ENCODE data around the gene VWF. TPM values are rescaled to one million over a fixed set of nuclear protein-coding genes. Genes with fewer than 3 reads are reported as not detected.

VWF gene
- total RNA-seq, 1 donor from 2014 or later = 468 TPM

DNA sequence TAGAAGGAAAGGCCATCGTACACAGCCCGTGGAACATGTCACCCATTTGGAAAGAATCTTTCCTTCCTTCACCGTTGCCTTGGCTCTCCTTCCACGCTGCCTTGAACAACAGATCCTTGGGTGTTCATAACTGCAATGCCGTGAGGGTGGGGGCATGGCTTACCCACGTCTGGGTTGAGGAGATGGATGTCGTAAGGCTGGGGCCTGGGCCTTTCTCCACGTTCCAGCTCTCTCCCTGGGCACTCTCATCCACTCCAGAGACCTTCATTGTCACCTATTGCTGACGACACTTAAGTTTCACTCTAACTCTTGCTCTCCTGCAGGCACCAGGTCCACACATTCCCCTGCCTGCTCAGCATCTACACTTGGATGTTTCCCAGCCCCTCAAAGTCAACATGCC lies 198.8 kb downstream of the VWF start:
- intact Hi-C loops (cut with DNase I) = no loop called here
- Histone ChIP-seq H3K27me3 (ENCODE audit: low read depth) (no peaks in the 10 kb centered on the region), H3K4me3 (no peak overlapping the region), H3K36me3 (no peaks in the 10 kb centered on the region), H3K4me1 (no peaks in the 10 kb centered on the region), H3K9me3 (no peaks in the 10 kb centered on the region), H3K27ac (no peak overlapping the region)
- ATAC-seq (peak in 1 of 2 donors; percentile 9), DNase-seq (no peak)
- TF ChIP-seq, protein P1, sequence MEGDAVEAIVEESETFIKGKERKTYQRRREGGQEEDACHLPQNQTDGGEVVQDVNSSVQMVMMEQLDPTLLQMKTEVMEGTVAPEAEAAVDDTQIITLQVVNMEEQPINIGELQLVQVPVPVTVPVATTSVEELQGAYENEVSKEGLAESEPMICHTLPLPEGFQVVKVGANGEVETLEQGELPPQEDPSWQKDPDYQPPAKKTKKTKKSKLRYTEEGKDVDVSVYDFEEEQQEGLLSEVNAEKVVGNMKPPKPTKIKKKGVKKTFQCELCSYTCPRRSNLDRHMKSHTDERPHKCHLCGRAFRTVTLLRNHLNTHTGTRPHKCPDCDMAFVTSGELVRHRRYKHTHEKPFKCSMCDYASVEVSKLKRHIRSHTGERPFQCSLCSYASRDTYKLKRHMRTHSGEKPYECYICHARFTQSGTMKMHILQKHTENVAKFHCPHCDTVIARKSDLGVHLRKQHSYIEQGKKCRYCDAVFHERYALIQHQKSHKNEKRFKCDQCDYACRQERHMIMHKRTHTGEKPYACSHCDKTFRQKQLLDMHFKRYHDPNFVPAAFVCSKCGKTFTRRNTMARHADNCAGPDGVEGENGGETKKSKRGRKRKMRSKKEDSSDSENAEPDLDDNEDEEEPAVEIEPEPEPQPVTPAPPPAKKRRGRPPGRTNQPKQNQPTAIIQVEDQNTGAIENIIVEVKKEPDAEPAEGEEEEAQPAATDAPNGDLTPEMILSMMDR (IDR thresholded peaks at IDR 0.05) = no peak

DNA sequence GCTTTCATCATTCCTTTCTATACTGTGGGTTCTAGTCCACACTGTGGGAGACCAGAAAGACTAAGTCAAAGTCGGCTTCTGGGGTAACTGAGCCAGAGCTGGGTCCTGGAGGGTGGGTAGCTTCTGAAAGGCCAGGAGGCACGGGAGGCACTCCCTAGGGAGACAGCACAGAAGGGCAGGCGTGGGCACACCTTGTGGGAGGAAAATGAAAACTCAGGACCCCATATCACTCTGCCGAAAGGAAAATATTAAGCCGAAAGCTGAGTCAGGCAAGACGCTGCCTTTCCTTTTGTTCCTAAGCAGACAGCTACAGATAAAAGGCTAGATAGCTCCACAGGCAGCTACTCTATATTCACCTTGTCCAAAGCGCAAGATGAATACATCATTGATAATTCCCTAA lies 200.1 kb downstream of the VWF start:
- no peak for ATAC-seq
- Histone ChIP-seq H3K36me3 (no peaks in the 10 kb centered on the region), H3K27ac (no peak overlapping the region), H3K4me1 (no peaks in the 10 kb centered on the region), H3K27me3 (ENCODE audit: low read depth) (no peaks in the 10 kb centered on the region), H3K4me3 (no peak overlapping the region), H3K9me3 (no peaks in the 10 kb centered on the region)
- intact Hi-C loops (cut with DNase I) = no loop called here
- TF ChIP-seq, protein P1 (IDR thresholded peaks at IDR 0.05) = no peak
- no peak for DNase-seq

DNA sequence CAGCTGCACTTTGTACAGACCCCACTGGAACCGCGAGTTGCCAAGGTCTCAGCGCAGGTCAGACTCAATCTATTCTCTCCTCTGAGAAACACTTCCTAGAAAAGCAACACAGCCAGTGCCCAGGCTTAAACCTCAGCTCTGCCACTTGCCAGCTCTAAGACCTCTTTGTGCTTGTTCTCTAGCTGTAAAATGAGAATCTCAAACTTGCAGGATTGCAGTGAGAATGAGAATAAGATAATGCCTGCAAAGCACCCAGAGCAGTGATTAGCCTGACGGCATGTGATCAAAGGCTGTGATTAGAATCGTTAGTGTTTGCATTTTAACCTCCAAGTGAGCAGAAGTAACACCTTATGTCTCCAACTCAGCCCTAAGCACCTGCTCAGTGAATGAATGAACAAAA lies 200.7 kb downstream of the VWF start:
- intact Hi-C loops (cut with DNase I) = no loop called here
- H3K4me1 ChIP-seq = no peaks in the 10 kb centered on the region
- H3K4me3 ChIP-seq = no peak overlapping the region
- no peaks in the 10 kb centered on the region for H3K36me3 ChIP-seq
- H3K27me3 ChIP-seq (ENCODE audit: low read depth) = no peaks in the 10 kb centered on the region
- TF ChIP-seq, protein P1 (IDR thresholded peaks at IDR 0.05) = no peak
- H3K27ac ChIP-seq = no peak overlapping the region
- DNase-seq (no peak), ATAC-seq (no peak)
- no peaks in the 10 kb centered on the region for H3K9me3 ChIP-seq

DNA sequence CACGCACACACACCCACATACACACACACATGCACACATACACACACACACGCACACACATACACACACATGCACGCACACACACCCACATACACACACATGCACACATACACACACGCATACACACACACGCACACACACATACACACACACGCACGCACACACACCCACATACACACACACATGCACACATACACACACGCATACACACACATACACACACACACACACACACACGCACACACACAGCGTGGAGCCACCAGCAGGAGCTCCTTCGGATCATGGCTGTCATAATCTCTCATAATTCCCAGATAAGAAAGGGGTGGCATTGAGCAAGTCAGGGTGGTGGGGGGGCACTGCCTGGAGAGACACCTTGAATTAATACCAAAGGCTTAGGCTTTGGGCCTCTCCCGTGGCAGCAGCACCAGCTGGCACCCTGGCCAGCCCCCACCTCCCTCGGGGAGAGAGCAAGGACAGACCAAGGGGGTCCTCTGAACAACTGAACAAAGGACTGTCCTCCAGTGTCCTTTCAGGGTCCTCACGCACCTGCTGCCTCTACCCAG lies 201.3 kb downstream of the VWF start:
- DNase-seq = no peak
- Histone ChIP-seq H3K4me3 (no peak overlapping the region), H3K27me3 (ENCODE audit: low read depth) (no peaks in the 10 kb centered on the region), H3K9me3 (no peaks in the 10 kb centered on the region), H3K27ac (no peak overlapping the region), H3K36me3 (no peaks in the 10 kb centered on the region), H3K4me1 (no peaks in the 10 kb centered on the region)
- TF ChIP-seq, protein P1 (IDR thresholded peaks at IDR 0.05) = no peak
- intact Hi-C loops (cut with DNase I) = no loop called here
- ATAC-seq = no peak

DNA sequence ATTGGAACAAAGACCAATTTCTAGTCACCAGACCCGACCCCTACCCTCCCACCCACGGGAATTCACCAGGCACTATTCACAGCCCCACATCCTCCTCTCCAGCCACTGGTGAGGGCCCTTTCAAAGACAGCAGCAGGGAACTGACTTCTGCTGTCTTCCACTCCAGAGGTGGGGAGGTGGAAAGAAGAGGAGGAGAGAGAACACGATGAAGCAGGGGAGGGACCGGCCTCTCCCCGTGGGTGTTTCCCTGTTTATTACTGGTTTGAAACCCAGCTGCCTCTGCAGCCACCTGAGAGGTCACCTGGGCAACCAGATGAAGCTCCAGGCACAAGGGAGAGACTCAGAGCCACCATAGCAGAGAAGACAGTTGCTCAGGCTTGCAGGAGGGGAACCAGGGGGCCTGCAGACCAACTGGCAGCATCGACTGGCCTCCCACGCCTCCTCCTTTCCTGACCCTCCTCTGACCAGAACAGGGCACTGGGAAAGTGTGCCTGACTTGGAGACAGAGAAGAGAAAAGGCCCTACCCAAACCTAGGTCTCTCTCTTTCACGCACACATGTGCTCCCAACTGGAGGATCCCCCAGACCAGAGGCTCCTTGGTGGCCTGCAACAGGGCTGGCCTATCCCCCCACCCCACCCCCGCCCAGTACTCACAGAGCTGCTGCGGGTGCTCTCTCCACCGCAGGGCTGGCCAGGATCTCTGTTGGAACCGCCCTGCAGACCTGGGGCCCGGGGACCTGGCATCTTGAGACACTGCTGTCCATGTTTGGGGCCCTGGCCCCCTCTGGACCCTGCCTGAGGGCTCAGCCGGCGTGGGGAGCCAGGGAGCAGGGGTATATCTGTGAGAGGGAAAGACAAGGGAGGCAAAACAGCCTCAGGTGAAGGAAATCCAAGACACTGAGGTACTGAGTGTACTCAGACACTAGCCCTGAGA lies 202.2 kb downstream of the VWF start:
- Histone ChIP-seq H3K27me3 (ENCODE audit: low read depth) (no peaks in the 10 kb centered on the region), H3K4me1 (no peaks in the 10 kb centered on the region), H3K36me3 (no peaks in the 10 kb centered on the region), H3K27ac (no peak overlapping the region), H3K4me3 (no peak overlapping the region), H3K9me3 (no peaks in the 10 kb centered on the region)
- intact Hi-C loops (cut with DNase I) = no loop called here
- DNase-seq (no peak), ATAC-seq (no peak)
- TF ChIP-seq, protein P1 (IDR thresholded peaks at IDR 0.05) = no peak

All from lower lobe of right lung (tissue), 2 donors.